ENCODE data around the gene NLK. TPM values are rescaled to one million over a fixed set of nuclear protein-coding genes. Genes with fewer than 3 reads are reported as not detected.

The NLK gene
- 58.8 TPM for total RNA-seq

GRCh38 chr17:28042657-28042720, at the start of gene NLK:
NLK (plus strand) TSS chr17:28042677; CDS start chr17:28042874, 197 bp downstream.

Small RNAs within 50 kb of the gene (small RNA-seq; reads per million reads assigned to genes)
- gene RF00006 (ENCODE audit: low replicate concordance) (not detected), gene RF00156 (ENCODE audit: low replicate concordance) (not detected), gene RF00601 (ENCODE audit: low replicate concordance) (not detected), gene RPS29P22 (ENCODE audit: low replicate concordance) (not detected)

Other genes starting within 250 kb of the NLK start
- gene NOS2, start 242.1 kb upstream of the NLK start, total RNA-seq, result 1.6 TPM
- gene LYRM9, start 149.3 kb upstream of the NLK start, total RNA-seq, result 16.6 TPM